Pancreas (tissue), 10 donors: Measurements from ENCODE around the gene C14orf180. TPM values are rescaled to one million over a fixed set of nuclear protein-coding genes. Genes with fewer than 3 reads are reported as not detected.

Experiments used
- ATAC-seq, 4 donors: fragments of 200-7000 bp; cut with Tn5 transposase; one replicate each; pipeline versions ENCODE4 v1.8.0 to v1.9.1; 2020; ENCODE audit warnings: mild to moderate bottlenecking in 4 of 4, moderate library complexity in 4 of 4
- DNase-seq, 6 donors: peaks; one replicate each; pipeline ENCODE4 v3.0.0-alpha.2; 2020
- FAIRE-seq: peaks from 2 replicates; lab custom pipeline; 2012; peaks lifted over from hg19 to GRCh38; lab: Jason Lieb, UNC
- H3K27ac ChIP-seq, 4 donors: fragments of 200-600 bp; sonication (generic); 1 replicate in 3 of 4; 2 replicates in 1 of 4; pipeline versions ENCODE4 v1.5.0 to v1.8.0; 2020
- H3K27me3 ChIP-seq, 4 donors: fragments of 200-600 bp; one replicate each; pipeline ENCODE4 v1.8.0; 2021
- H3K36me3 ChIP-seq, 3 donors: fragments of 200-600 bp; sonication (generic) in 1 of 3; one replicate each; pipeline versions ENCODE4 v1.5.0 to v1.8.0; 2020 to 2021
- H3K4me1 ChIP-seq, 3 donors: fragments of 200-600 bp; one replicate each; pipeline ENCODE4 v1.8.0; 2021
- H3K4me3 ChIP-seq, 4 donors: fragments of 200-600 bp; sonication (generic) in 2 of 4; one replicate each; pipeline versions ENCODE4 v1.5.0 to v1.8.0; 2020 to 2021
- H3K9me3 ChIP-seq, 4 donors: fragments of 200-600 bp; one replicate each; pipeline ENCODE4 v1.8.0; 2021
- CTCF ChIP-seq, 4 donors: fragments of 200-600 bp; sonication (generic) in 3 of 4; IDR thresholded peaks; one replicate each; pipeline versions ENCODE4 v1.5.0 to v1.8.0; 2021; ENCODE audit warnings: antibody characterized with exemption in 4 of 4
- WGBS, 2 donors: extraction: QIAGEN DNeasy Blood & Tissue Kit; methylation state at CpG; one replicate each; pipeline ENCODE4 v1.1.7; 2013; 5-methylcytosine and 5-hydroxymethylcytosine counted together
- intact Hi-C, 3 donors: fragments of 100-400 bp; cut with DNase I; formaldehyde crosslinking; loops; one replicate each; pipeline versions ENCODE4 v1.11.1 to v1.14.2; 2022
- polyA plus RNA-seq, 2 donors: library from polyadenylated mRNA; stranded (reverse); fragments of 200-250 nt; gene quantifications; one replicate each; pipeline ENCODE4 v1.2.3, GENCODE V29; 2013
- total RNA-seq, 6 donors: library from RNA; stranded (reverse); fragmentation: NEBNext Ultra II Directional in 4 of 6; extraction: Animal tissue kit (Norgen Biotek cat#: 25700) in 4 of 6; gene quantifications; one replicate each; pipeline versions ENCODE4 v1.2.1 to v1.2.4, GENCODE V29; 2021 to 2023
- donor health status: healthy with polysubstance abuse.
- donor health status: DM: no; HTN: no; CAD: no; lungs with moderate emphysema.
- donor health status: DM: no; HTN: no; CAD: no.
- donor health status: control.
- donor health status: control.
- donor health status: Bipolar disorder and iron deficiency.
- donor health status: DM: yes; HTN: yes; CAD: no.
- donor health status: DM: no; HTN: no; CAD: no.
- donor health status: DM: no; HTN: no; CAD: no.
- donor health status: DM: yes; HTN: yes; CAD: no.

C14orf180 gene
- total and polyA plus RNA-seq, 8 donors: 0.09 to 1.1 (median 0.34) TPM; not detected in 2

- Histone ChIP-seq H3K4me1 (no peaks in the 10 kb centered on the region), H3K27ac (no peak overlapping the region), H3K9me3 (no peaks in the 10 kb centered on the region), H3K27me3 (no peaks in the 10 kb centered on the region), H3K4me3 (no peak overlapping the region), H3K36me3 (no peaks in the 10 kb centered on the region)
- FAIRE-seq: no peak
- TF ChIP-seq CTCF (IDR thresholded peaks at IDR 0.05): no peak
- no peak for DNase-seq
- 35 to 42% methylated on average over 4 of the region's 4 CpGs for WGBS, 2 donors
- ATAC-seq: no peak
- intact Hi-C loops: no loop called here
These were observed 34.7 kb downstream of the C14orf180 start for GRCh38 chr14:104614126-104614812.

DNA sequence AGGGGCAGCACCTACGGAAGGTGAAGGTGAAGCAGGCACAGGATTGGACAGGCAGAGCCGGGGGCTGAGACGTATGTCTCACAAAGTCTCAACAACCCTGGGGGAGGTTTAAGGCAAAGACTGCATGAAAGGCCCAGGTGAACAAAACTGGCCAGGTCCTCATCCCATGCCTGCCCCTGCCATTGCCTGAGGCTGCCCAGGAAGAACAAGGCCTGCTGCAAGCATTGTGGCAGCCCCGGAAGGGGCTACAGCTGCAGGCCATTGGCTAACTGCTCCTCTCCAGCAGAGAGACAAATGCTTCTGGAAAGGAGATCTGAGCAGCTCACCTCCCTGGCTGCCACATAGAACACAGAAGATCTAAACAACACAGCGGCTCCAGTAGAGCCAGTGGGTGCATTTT, 45.4 kb downstream of the C14orf180 start:
- FAIRE-seq (no peak), DNase-seq (no peak), ATAC-seq (no peak)
- Histone ChIP-seq H3K27me3 (peaks cover 0 to 4% (median 0%) of the 10 kb centered on the region in 4 donors), H3K9me3 (no peaks in the 10 kb centered on the region), H3K27ac (no peak overlapping the region), H3K4me3 (no peak overlapping the region), H3K36me3 (no peaks in the 10 kb centered on the region), H3K4me1 (no peaks in the 10 kb centered on the region)
- intact Hi-C loops: no loop called here
- 53 to 73% methylated on average over 4 to 5 of the region's 5 CpGs for WGBS, 2 donors
- no peak for TF ChIP-seq CTCF (IDR thresholded peaks at IDR 0.05)

GRCh38 chr14:104632781-104633180, 53.2 kb downstream of the C14orf180 start:
- 63 to 74% methylated on average over 7 to 9 of the region's 9 CpGs for WGBS, 2 donors
- Histone ChIP-seq H3K9me3 (no peaks in the 10 kb centered on the region), H3K27ac (no peak overlapping the region), H3K27me3 (peaks cover 0 to 3% (median 0%) of the 10 kb centered on the region in 4 donors), H3K4me3 (no peak overlapping the region), H3K36me3 (no peaks in the 10 kb centered on the region), H3K4me1 (peaks cover 0 to under 1% (median 0%) of the 10 kb centered on the region in 3 donors)
- ATAC-seq (no peak), FAIRE-seq (no peak), DNase-seq (no peak)
- intact Hi-C loops: no loop called here
- no peak for TF ChIP-seq CTCF (IDR thresholded peaks at IDR 0.05)

DNA sequence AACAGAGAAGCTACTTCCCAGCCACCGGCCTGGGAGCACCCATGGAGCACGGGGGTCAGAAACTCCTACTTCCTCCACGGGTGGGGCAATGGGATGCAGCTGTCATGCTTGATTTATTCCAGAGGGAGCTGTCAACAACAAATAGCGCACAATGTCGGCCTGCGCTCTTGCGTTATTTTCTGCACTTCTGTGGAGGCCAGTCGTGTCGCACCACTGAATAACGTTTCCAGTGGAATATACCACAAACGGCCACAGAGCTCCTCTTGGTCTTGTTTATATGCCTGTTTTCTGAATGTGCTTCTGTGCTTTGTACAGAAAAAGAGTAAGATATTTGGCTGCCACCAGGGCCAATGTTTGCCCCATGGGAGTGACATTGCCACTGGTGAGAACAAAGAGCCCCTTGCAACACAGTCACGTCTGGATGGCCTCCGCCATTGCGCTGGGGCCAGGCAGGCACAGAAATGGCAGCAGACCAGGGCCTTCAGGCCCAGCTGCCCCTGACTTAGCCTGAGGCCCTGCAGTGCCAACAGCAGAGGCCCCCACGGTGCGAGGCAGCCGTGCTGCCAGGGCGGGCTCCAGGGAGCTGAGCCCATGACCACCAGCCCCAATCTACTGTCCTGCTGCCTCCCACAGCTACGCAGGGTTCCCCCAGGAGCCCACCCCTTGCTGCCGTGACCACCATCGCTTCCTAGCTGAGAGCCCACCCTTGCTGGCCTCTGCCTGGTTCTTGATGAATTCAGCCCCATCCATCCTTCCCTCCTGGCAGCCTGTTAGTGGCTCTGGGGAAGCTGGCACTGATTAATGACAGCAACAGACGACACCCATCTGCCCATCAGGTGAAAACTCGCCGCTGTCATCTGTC, 53.9 kb downstream of the C14orf180 start:
- no peak for ATAC-seq
- TF ChIP-seq CTCF (IDR thresholded peaks at IDR 0.05): no peak
- no peak for FAIRE-seq
- Histone ChIP-seq H3K4me1 (peaks cover 0 to 6% (median 0%) of the 10 kb centered on the region in 3 donors), H3K27ac (no peak overlapping the region), H3K27me3 (peaks cover 0 to 3% (median 0%) of the 10 kb centered on the region in 4 donors), H3K4me3 (no peak overlapping the region), H3K36me3 (no peaks in the 10 kb centered on the region), H3K9me3 (no peaks in the 10 kb centered on the region)
- DNase-seq: no peak
- intact Hi-C loops: no loop called here
- 70 to 76% methylated on average over 24 of the region's 24 CpGs for WGBS, 2 donors
